GM19193 (cell line): ENCODE results near the gene CCND3.

Experiments used
- POLR2A ChIP-seq: IDR thresholded peaks from 4 replicates; pipeline ENCODE4 v1.6.1; 2011; ENCODE audit not compliant: insufficient read depth, insufficient read length; ENCODE audit errors: extremely low read depth

CCND3 gene

GRCh38 chr6:41963371-41963770, 21.8 kb upstream of the CCND3 start:
- no peak for TF ChIP-seq POLR2A

GRCh38 chr6:41960028-41960427, 18.4 kb upstream of the CCND3 start:
- no peak for TF ChIP-seq POLR2A

- TF ChIP-seq POLR2A: no peak
Measured at GRCh38 chr6:41958022-41958856, 16.6 kb upstream of the CCND3 start.

- TF ChIP-seq POLR2A: no peak
Measured at GRCh38 chr6:41957117-41957516, 15.5 kb upstream of the CCND3 start.

- TF ChIP-seq POLR2A: no peak
Measured at GRCh38 chr6:41955412-41955811, 13.8 kb upstream of the CCND3 start.

- TF ChIP-seq POLR2A: no peak
Measured at GRCh38 chr6:41954668-41955067, 13.1 kb upstream of the CCND3 start.

GRCh38 chr6:41947581-41948220, 6.1 kb upstream of the CCND3 start:
- TF ChIP-seq POLR2A: no peak

GRCh38 chr6:41943456-41943855, 1.8 kb upstream of the CCND3 start:
- no peak for TF ChIP-seq POLR2A

GRCh38 chr6:41942067-41942851, 651 bp upstream of the CCND3 start:
- TF ChIP-seq POLR2A: no peak

- no peak for TF ChIP-seq POLR2A
Measured at GRCh38 chr6:41940759-41941279, 789 bp downstream of the CCND3 start.

- no peak for TF ChIP-seq POLR2A
Measured at GRCh38 chr6:41939848-41940758, 1.5 kb downstream of the CCND3 start.

GRCh38 chr6:41939176-41939847, 2.3 kb downstream of the CCND3 start:
- TF ChIP-seq POLR2A: no peak

- TF ChIP-seq POLR2A: no peak
Measured at GRCh38 chr6:41938590-41939175, 2.9 kb downstream of the CCND3 start.

- TF ChIP-seq POLR2A: no peak
Measured at GRCh38 chr6:41937861-41938574, 3.6 kb downstream of the CCND3 start.
